ENCODE results near the gene MAP4.

DNA sequence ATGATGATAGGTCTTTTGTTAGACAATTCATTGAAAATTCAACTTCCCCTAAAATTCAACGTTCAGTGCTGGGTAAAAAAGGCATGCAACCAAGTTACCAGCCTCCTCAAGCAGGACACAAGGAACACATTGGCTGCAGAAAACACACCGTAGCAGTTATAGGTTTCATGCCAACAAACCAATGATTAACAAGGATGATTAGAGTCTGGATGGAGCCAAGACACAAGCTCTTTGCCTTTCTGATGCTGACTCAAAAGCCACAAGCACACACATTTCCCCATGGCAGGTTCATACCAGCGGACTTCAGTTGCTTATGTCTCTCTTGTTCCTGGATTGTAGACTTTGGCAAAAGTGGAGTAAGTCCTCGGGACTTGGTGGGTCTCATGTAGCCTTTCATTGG is 107.5 kb downstream of the MAP4 start:
- TF ChIP-seq, protein P1, sequence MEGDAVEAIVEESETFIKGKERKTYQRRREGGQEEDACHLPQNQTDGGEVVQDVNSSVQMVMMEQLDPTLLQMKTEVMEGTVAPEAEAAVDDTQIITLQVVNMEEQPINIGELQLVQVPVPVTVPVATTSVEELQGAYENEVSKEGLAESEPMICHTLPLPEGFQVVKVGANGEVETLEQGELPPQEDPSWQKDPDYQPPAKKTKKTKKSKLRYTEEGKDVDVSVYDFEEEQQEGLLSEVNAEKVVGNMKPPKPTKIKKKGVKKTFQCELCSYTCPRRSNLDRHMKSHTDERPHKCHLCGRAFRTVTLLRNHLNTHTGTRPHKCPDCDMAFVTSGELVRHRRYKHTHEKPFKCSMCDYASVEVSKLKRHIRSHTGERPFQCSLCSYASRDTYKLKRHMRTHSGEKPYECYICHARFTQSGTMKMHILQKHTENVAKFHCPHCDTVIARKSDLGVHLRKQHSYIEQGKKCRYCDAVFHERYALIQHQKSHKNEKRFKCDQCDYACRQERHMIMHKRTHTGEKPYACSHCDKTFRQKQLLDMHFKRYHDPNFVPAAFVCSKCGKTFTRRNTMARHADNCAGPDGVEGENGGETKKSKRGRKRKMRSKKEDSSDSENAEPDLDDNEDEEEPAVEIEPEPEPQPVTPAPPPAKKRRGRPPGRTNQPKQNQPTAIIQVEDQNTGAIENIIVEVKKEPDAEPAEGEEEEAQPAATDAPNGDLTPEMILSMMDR (IDR thresholded peaks at IDR 0.05), result no peak
- TF ChIP-seq POLR2A (IDR thresholded peaks at IDR 0.05) (no peak), POLR2AphosphoS5 (IDR thresholded peaks at IDR 0.05) (no peak)

All from stomach (tissue), 4 donors.